GM23338 (cell line): ENCODE data around the gene RAPGEF4. TPM values are rescaled to one million over a fixed set of nuclear protein-coding genes. Genes with fewer than 3 reads are reported as not detected.

Experiments
- ATAC-seq: fragments of 200-7000 bp; cut with Tn5 transposase; 3 replicates; pipeline ENCODE4 v1.9.1; 2020
- DNase-seq: peaks from one replicate; pipeline ENCODE4 v3.0.0-alpha.2; 2015; ENCODE audit warnings: low spot score
- H2AFZ ChIP-seq: fragments of 200-600 bp; sonication (generic); 2 replicates; pipeline ENCODE4 v1.8.0; 2016; ENCODE audit warnings: antibody characterized with exemption, mild to moderate bottlenecking, moderate library complexity
- H3F3A ChIP-seq: fragments of 200-600 bp; sonication (generic); replicated peaks from 2 replicates; pipeline ENCODE4 v1.8.0; 2017; ENCODE audit warnings: antibody characterized with exemption, mixed run types, low read depth
- H3K27ac ChIP-seq: fragments of 200-600 bp; sonication (generic); 2 replicates; pipeline ENCODE4 v1.6.1; 2016; ENCODE audit warnings: low read depth
- H3K27me3 ChIP-seq: fragments of 200-600 bp; sonication (generic); 2 replicates; pipeline ENCODE4 v1.8.0; 2016; ENCODE audit warnings: mild to moderate bottlenecking, mixed run types, moderate library complexity; ENCODE audit not compliant: insufficient read depth
- H3K36me3 ChIP-seq: fragments of 200-600 bp; sonication (generic); 2 replicates; pipeline ENCODE4 v1.8.0; 2016; ENCODE audit warnings: mild to moderate bottlenecking; ENCODE audit not compliant: insufficient read depth
- H3K4me1 ChIP-seq: fragments of 200-600 bp; sonication (generic); 2 replicates; pipeline ENCODE4 v1.8.0; 2016; ENCODE audit warnings: mild to moderate bottlenecking, moderate library complexity; ENCODE audit not compliant: insufficient read depth
- H3K4me2 ChIP-seq: fragments of 200-600 bp; sonication (generic); 2 replicates; pipeline ENCODE4 v1.7.1; 2017; ENCODE audit warnings: mixed run types
- H3K4me3 ChIP-seq: fragments of 200-600 bp; sonication (generic); 2 replicates; pipeline ENCODE4 v1.6.1; 2016; ENCODE audit warnings: mixed run types
- H3K79me2 ChIP-seq: fragments of 200-600 bp; sonication (generic); replicated peaks from 2 replicates; pipeline ENCODE4 v1.8.0; 2017; ENCODE audit warnings: mild to moderate bottlenecking; ENCODE audit not compliant: insufficient read depth
- H3K9me2 ChIP-seq: fragments of 200-600 bp; sonication (generic); 2 replicates; pipeline ENCODE4 v1.8.0; 2017; ENCODE audit not compliant: insufficient read depth
- H4K20me1 ChIP-seq: fragments of 200-600 bp; sonication (generic); replicated peaks from 2 replicates; pipeline ENCODE4 v1.8.0; 2017; ENCODE audit warnings: mild to moderate bottlenecking; ENCODE audit not compliant: insufficient read depth
- H3K27ac Mint-ChIP-seq: 2 replicates; pipeline ENCODE4 v1.8.0; 2020; ENCODE audit warnings: inconsistent platforms, mild to moderate bottlenecking, moderate library complexity, mixed read lengths
- H3K27me3 Mint-ChIP-seq: 3 replicates; pipeline ENCODE4 v1.8.0; 2022; ENCODE audit warnings: low read depth, mild to moderate bottlenecking, moderate library complexity, mixed read lengths, inconsistent platforms; ENCODE audit not compliant: insufficient read depth, poor library complexity
- H3K36me3 Mint-ChIP-seq: 3 replicates; pipeline ENCODE4 v1.8.0; 2021; ENCODE audit warnings: low read depth, mild to moderate bottlenecking, inconsistent platforms, moderate library complexity, mixed read lengths
- H3K4me1 Mint-ChIP-seq: 3 replicates; pipeline ENCODE4 v1.8.0; 2020; ENCODE audit warnings: mild to moderate bottlenecking, inconsistent platforms, mixed read lengths
- H3K4me3 Mint-ChIP-seq: 3 replicates; pipeline ENCODE4 v1.8.0; 2021; ENCODE audit warnings: moderate library complexity, mild to moderate bottlenecking, inconsistent platforms, mixed read lengths
- H3K9me3 Mint-ChIP-seq: 3 replicates; pipeline ENCODE4 v1.8.0; 2020; ENCODE audit warnings: moderate library complexity, mild to moderate bottlenecking, inconsistent platforms, mixed read lengths
- CREB1 ChIP-seq: fragments of 250-450 bp; sonication (Bioruptor Pico); IDR thresholded peaks from 2 replicates; pipeline ENCODE4 v1.5.0; 2020; ENCODE audit warnings: low read depth, mild to moderate bottlenecking, moderate library complexity
- NANOG ChIP-seq: IDR thresholded peaks from 2 replicates; pipeline ENCODE4 v1.6.1; 2016; ENCODE audit warnings: antibody characterized with exemption, borderline replicate concordance
- ZNF331 ChIP-seq: fragments of 250-450 bp; sonication (Bioruptor Pico); IDR thresholded peaks from 2 replicates; pipeline ENCODE4 v1.5.0; 2020; ENCODE audit warnings: low read depth, mild to moderate bottlenecking, moderate library complexity
- polyA plus RNA-seq: library from polyadenylated mRNA; unstranded; fragments of >200 nt; fragmentation: Nextera tagmentation; extraction: Ambion mirVana; gene quantifications from 2 replicates; pipeline ENCODE4 v1.2.1, GENCODE V29; 2016
- total RNA-seq: library from RNA; depleted of rRNA; stranded (reverse); fragments of >200 nt; shearing (Covaris generic); gene quantifications from 2 replicates; pipeline ENCODE4 v1.2.3, GENCODE V29; 2014
- TF ChIP-seq, protein P1 (sequence below): fragments of 250-450 bp; sonication (Bioruptor Pico); IDR thresholded peaks from 2 replicates; pipeline ENCODE4 v1.5.0; 2020; ENCODE audit warnings: mild to moderate bottlenecking, moderate library complexity
- TF ChIP-seq, protein P2 (sequence below), 2 experiments: fragments of 200-600 bp in 1 of 2; sonication (generic) in 1 of 2; conservative IDR thresholded peaks; 2 replicates each; pipeline versions ENCODE4 v1.5.1 to v1.6.1; 2016 to 2017; ENCODE audit warnings: antibody characterized with exemption in 2 of 2, low read depth in 2 of 2, mild to moderate bottlenecking in 2 of 2, moderate library complexity in 1 of 2

RAPGEF4 gene
- total and polyA plus RNA-seq, 2 experiments from 2014 or later: 1.7 to 4.7 TPM

DNA sequence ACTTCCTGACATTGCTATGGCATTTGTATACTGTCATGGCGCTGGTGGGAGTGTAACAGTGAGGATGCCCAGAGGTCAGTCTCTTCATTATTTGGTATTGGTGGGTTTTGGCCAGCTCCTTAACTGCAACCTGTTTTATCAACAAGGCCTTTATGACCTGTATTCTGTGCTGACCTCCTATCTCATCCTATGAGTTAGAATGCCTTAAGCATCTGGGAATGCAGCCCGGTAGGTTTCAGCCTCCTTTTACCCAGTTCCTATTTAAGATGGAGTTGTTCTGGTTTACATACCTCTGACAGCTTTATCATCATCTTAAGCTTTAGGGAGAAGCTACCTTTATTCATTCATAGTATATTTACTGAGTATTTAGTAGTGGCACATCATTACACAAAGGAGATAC lies 103.8 kb downstream of the RAPGEF4 start:
- Mint-ChIP-seq H3K36me3 (no peaks in the 10 kb centered on the region), H3K4me1 (peaks cover 8% of the 10 kb centered on the region; the same call in 2 of the 3 replicates), H3K27me3 (no peaks in the 10 kb centered on the region), H3K4me3 (no peak overlapping the region), H3K9me3 (no peaks in the 10 kb centered on the region), H3K27ac (no peak overlapping the region)
- H3K36me3 ChIP-seq: no peaks in the 10 kb centered on the region
- H3K4me3 ChIP-seq: no peak overlapping the region
- no peaks in the 10 kb centered on the region for H3K4me1 ChIP-seq
- no peak overlapping the region for H3K27ac ChIP-seq
- H3K27me3 ChIP-seq: no peaks in the 10 kb centered on the region
- H4K20me1 ChIP-seq: no peaks in the 10 kb centered on the region
- H3K9me2 ChIP-seq: peaks cover 12% of the 10 kb centered on the region; the same call in 1 of the 2 replicates
- TF ChIP-seq, protein P1, sequence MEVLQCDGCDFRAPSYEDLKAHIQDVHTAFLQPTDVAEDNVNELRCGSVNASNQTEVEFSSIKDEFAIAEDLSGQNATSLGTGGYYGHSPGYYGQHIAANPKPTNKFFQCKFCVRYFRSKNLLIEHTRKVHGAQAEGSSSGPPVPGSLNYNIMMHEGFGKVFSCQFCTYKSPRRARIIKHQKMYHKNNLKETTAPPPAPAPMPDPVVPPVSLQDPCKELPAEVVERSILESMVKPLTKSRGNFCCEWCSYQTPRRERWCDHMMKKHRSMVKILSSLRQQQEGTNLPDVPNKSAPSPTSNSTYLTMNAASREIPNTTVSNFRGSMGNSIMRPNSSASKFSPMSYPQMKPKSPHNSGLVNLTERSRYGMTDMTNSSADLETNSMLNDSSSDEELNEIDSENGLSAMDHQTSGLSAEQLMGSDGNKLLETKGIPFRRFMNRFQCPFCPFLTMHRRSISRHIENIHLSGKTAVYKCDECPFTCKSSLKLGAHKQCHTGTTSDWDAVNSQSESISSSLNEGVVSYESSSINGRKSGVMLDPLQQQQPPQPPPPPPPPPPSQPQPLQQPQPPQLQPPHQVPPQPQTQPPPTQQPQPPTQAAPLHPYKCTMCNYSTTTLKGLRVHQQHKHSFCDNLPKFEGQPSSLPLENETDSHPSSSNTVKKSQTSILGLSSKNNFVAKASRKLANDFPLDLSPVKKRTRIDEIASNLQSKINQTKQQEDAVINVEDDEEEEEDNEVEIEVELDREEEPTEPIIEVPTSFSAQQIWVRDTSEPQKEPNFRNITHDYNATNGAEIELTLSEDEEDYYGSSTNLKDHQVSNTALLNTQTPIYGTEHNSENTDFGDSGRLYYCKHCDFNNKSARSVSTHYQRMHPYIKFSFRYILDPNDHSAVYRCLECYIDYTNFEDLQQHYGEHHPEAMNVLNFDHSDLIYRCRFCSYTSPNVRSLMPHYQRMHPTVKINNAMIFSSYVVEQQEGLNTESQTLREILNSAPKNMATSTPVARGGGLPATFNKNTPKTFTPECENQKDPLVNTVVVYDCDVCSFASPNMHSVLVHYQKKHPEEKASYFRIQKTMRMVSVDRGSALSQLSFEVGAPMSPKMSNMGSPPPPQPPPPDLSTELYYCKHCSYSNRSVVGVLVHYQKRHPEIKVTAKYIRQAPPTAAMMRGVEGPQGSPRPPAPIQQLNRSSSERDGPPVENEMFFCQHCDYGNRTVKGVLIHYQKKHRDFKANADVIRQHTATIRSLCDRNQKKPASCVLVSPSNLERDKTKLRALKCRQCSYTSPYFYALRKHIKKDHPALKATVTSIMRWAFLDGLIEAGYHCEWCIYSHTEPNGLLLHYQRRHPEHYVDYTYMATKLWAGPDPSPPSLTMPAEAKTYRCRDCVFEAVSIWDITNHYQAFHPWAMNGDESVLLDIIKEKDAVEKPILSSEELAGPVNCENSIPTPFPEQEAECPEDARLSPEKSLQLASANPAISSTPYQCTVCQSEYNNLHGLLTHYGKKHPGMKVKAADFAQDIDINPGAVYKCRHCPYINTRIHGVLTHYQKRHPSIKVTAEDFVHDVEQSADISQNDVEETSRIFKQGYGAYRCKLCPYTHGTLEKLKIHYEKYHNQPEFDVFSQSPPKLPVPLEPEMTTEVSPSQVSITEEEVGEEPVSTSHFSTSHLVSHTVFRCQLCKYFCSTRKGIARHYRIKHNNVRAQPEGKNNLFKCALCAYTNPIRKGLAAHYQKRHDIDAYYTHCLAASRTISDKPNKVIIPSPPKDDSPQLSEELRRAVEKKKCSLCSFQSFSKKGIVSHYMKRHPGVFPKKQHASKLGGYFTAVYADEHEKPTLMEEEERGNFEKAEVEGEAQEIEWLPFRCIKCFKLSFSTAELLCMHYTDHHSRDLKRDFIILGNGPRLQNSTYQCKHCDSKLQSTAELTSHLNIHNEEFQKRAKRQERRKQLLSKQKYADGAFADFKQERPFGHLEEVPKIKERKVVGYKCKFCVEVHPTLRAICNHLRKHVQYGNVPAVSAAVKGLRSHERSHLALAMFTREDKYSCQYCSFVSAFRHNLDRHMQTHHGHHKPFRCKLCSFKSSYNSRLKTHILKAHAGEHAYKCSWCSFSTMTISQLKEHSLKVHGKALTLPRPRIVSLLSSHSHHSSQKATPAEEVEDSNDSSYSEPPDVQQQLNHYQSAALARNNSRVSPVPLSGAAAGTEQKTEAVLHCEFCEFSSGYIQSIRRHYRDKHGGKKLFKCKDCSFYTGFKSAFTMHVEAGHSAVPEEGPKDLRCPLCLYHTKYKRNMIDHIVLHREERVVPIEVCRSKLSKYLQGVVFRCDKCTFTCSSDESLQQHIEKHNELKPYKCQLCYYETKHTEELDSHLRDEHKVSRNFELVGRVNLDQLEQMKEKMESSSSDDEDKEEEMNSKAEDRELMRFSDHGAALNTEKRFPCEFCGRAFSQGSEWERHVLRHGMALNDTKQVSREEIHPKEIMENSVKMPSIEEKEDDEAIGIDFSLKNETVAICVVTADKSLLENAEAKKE (CRISPR knock-in tag): no peak
- no peak for TF ChIP-seq NANOG
- TF ChIP-seq ZNF331 (CRISPR knock-in tag): no peak
- no peak for TF ChIP-seq CREB1 (CRISPR knock-in tag)
- TF ChIP-seq, protein P2, sequence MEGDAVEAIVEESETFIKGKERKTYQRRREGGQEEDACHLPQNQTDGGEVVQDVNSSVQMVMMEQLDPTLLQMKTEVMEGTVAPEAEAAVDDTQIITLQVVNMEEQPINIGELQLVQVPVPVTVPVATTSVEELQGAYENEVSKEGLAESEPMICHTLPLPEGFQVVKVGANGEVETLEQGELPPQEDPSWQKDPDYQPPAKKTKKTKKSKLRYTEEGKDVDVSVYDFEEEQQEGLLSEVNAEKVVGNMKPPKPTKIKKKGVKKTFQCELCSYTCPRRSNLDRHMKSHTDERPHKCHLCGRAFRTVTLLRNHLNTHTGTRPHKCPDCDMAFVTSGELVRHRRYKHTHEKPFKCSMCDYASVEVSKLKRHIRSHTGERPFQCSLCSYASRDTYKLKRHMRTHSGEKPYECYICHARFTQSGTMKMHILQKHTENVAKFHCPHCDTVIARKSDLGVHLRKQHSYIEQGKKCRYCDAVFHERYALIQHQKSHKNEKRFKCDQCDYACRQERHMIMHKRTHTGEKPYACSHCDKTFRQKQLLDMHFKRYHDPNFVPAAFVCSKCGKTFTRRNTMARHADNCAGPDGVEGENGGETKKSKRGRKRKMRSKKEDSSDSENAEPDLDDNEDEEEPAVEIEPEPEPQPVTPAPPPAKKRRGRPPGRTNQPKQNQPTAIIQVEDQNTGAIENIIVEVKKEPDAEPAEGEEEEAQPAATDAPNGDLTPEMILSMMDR (conservative IDR thresholded peaks at IDR 0.05; ENCODE audit: low read depth in 2 of 2): no peak
- no peaks in the 10 kb centered on the region for H3K79me2 ChIP-seq
- H3K4me2 ChIP-seq: no peak overlapping the region
- no peak for DNase-seq
- no peak overlapping the region for H2AFZ ChIP-seq
- no peaks in the 10 kb centered on the region for H3F3A ChIP-seq
- ATAC-seq: no peak
